Activated CD8-positive, alpha-beta memory T cell treated with anti-CD3 and anti-CD28 coated beads, Interleukin-2, amount 10 ng/mL, durations not matched to agents 7 days and 5 days (primary cell): ENCODE data around the gene BASP1. TPM values are rescaled to one million over a fixed set of nuclear protein-coding genes. Genes with fewer than 3 reads are reported as not detected.
"Not testable (repeated sequence)": the region's sequence is repeated elsewhere in the genome, so short reads cannot be mapped to it uniquely, and the experiment has no call there.

ENCODE experiments used
- ATAC-seq: fragments of 150-1000 bp; cut with Tn5 transposase; one replicate; pipeline ENCODE4 v1.10.0; 2021; ENCODE audit warnings: moderate library complexity
- CTCF ChIA-PET: fragments of 350-600 bp; sonication (Branson Sonifier 250); formaldehyde crosslinking; loops from one replicate; lab custom pipeline; 2021; ENCODE audit warnings: antibody characterized with exemption; lab: Charles Lee
- DNase-seq: peaks from one replicate; pipeline ENCODE4 v3.0.0-alpha.2; 2020
- H3K27ac Mint-ChIP-seq: one replicate; pipeline ENCODE4 v1.8.0; 2021; ENCODE audit warnings: mild to moderate bottlenecking, mixed read lengths
- H3K27me3 Mint-ChIP-seq: one replicate; pipeline ENCODE4 v1.8.0; 2021; ENCODE audit warnings: mixed read lengths
- H3K36me3 Mint-ChIP-seq: one replicate; pipeline ENCODE4 v1.8.0; 2021; ENCODE audit warnings: mild to moderate bottlenecking, mixed read lengths
- H3K4me1 Mint-ChIP-seq: one replicate; pipeline ENCODE4 v1.8.0; 2021; ENCODE audit warnings: mixed read lengths
- H3K4me3 Mint-ChIP-seq: one replicate; pipeline ENCODE4 v1.8.0; 2021; ENCODE audit warnings: mild to moderate bottlenecking, moderate library complexity, mixed read lengths
- H3K9me3 Mint-ChIP-seq: one replicate; pipeline ENCODE4 v1.8.0; 2022; ENCODE audit warnings: low read depth, mixed read lengths
- total RNA-seq, 2 experiments: library from RNA; stranded (reverse); gene quantifications; one replicate each; pipeline ENCODE4 v1.2.3, GENCODE V29; 2021

The BASP1 gene
- total RNA-seq, 2 experiments from 2014 or later, result 0.75 TPM; not detected in 1

- DNase-seq (no peak), ATAC-seq (no peak)
- H3K27ac Mint-ChIP-seq, result no peak overlapping the region
- no peaks in the 10 kb centered on the region for H3K9me3 Mint-ChIP-seq
- H3K36me3 Mint-ChIP-seq, result no peaks in the 10 kb centered on the region
- H3K4me3 Mint-ChIP-seq, result no peak overlapping the region
- no peaks in the 10 kb centered on the region for H3K4me1 Mint-ChIP-seq
- H3K27me3 Mint-ChIP-seq, result no peaks in the 10 kb centered on the region
- CTCF ChIA-PET, result no interaction called here
Observed at GRCh38 chr5:17235731-17236330, 18.4 kb downstream of the BASP1 start.

GRCh38 chr5:17238521-17239041, 21.1 kb downstream of the BASP1 start:
- no peak for DNase-seq
- H3K36me3 Mint-ChIP-seq, result no peaks in the 10 kb centered on the region
- H3K9me3 Mint-ChIP-seq, result no peaks in the 10 kb centered on the region
- H3K27ac Mint-ChIP-seq, result no peak overlapping the region
- no peaks in the 10 kb centered on the region for H3K27me3 Mint-ChIP-seq
- no peak overlapping the region for H3K4me3 Mint-ChIP-seq
- CTCF ChIA-PET, result no interaction called here
- no peak for ATAC-seq
- no peaks in the 10 kb centered on the region for H3K4me1 Mint-ChIP-seq

GRCh38 chr5:17239953-17240352, 22.5 kb downstream of the BASP1 start:
- no peak overlapping the region for H3K27ac Mint-ChIP-seq
- H3K36me3 Mint-ChIP-seq, result no peaks in the 10 kb centered on the region
- no peaks in the 10 kb centered on the region for H3K9me3 Mint-ChIP-seq
- H3K4me1 Mint-ChIP-seq, result no peaks in the 10 kb centered on the region
- ATAC-seq (no peak), DNase-seq (no peak)
- no peak overlapping the region for H3K4me3 Mint-ChIP-seq
- H3K27me3 Mint-ChIP-seq, result no peaks in the 10 kb centered on the region
- CTCF ChIA-PET, result no interaction called here

- H3K4me3 Mint-ChIP-seq, result no peak overlapping the region
- H3K27me3 Mint-ChIP-seq, result no peaks in the 10 kb centered on the region
- H3K36me3 Mint-ChIP-seq, result no peaks in the 10 kb centered on the region
- no peaks in the 10 kb centered on the region for H3K4me1 Mint-ChIP-seq
- no peaks in the 10 kb centered on the region for H3K9me3 Mint-ChIP-seq
- CTCF ChIA-PET, result interaction anchor here (0.7 kb wide), 1 partner anchor 890 kb away, joined by 3 read pairs; no protein-coding TSS in a partner anchor
- ATAC-seq, result no peak
- no peak for DNase-seq
- no peak overlapping the region for H3K27ac Mint-ChIP-seq
Observed at GRCh38 chr5:17240487-17240886, 23.1 kb downstream of the BASP1 start.

GRCh38 chr5:17241635-17242034, 24.2 kb downstream of the BASP1 start:
- DNase-seq (no peak), ATAC-seq (no peak)
- Mint-ChIP-seq H3K4me3 (no peak overlapping the region), H3K27me3 (no peaks in the 10 kb centered on the region), H3K4me1 (no peaks in the 10 kb centered on the region), H3K9me3 (no peaks in the 10 kb centered on the region), H3K27ac (no peak overlapping the region), H3K36me3 (no peaks in the 10 kb centered on the region)
- CTCF ChIA-PET, result no interaction called here

GRCh38 chr5:17243287-17244063, 26.0 kb downstream of the BASP1 start:
- no peak overlapping the region for H3K27ac Mint-ChIP-seq
- CTCF ChIA-PET, result no interaction called here
- H3K4me3 Mint-ChIP-seq, result no peak overlapping the region
- H3K27me3 Mint-ChIP-seq, result no peaks in the 10 kb centered on the region
- ATAC-seq (no peak), DNase-seq (no peak)
- H3K4me1 Mint-ChIP-seq, result no peaks in the 10 kb centered on the region
- no peaks in the 10 kb centered on the region for H3K36me3 Mint-ChIP-seq
- H3K9me3 Mint-ChIP-seq, result no peaks in the 10 kb centered on the region

- DNase-seq, result no peak
- CTCF ChIA-PET, result no interaction called here
- H3K36me3 Mint-ChIP-seq, result no peaks in the 10 kb centered on the region
- H3K27me3 Mint-ChIP-seq, result no peaks in the 10 kb centered on the region
- no peaks in the 10 kb centered on the region for H3K9me3 Mint-ChIP-seq
- H3K4me3 Mint-ChIP-seq, result no peak overlapping the region
- H3K27ac Mint-ChIP-seq, result no peak overlapping the region
- no peaks in the 10 kb centered on the region for H3K4me1 Mint-ChIP-seq
- ATAC-seq, result no peak
Observed at GRCh38 chr5:17249029-17249634, 31.7 kb downstream of the BASP1 start.

- CTCF ChIA-PET, DNase-seq, H3K27me3 Mint-ChIP-seq, H3K4me3 Mint-ChIP-seq, H3K4me1 Mint-ChIP-seq, ATAC-seq, H3K27ac Mint-ChIP-seq, H3K36me3 Mint-ChIP-seq, H3K9me3 Mint-ChIP-seq: not testable (repeated sequence)
Observed at GRCh38 chr5:17249841-17250240, 32.4 kb downstream of the BASP1 start.

- no peaks in the 10 kb centered on the region for H3K27me3 Mint-ChIP-seq
- DNase-seq (no peak), ATAC-seq (no peak)
- H3K36me3 Mint-ChIP-seq, result no peaks in the 10 kb centered on the region
- H3K4me1 Mint-ChIP-seq, result no peaks in the 10 kb centered on the region
- CTCF ChIA-PET, result no interaction called here
- H3K4me3 Mint-ChIP-seq, result no peak overlapping the region
- H3K27ac Mint-ChIP-seq, result no peak overlapping the region
- no peaks in the 10 kb centered on the region for H3K9me3 Mint-ChIP-seq
Observed at GRCh38 chr5:17252543-17252942, 35.1 kb downstream of the BASP1 start.

GRCh38 chr5:17255471-17256021, 38.1 kb downstream of the BASP1 start:
- Mint-ChIP-seq H3K27me3 (no peaks in the 10 kb centered on the region), H3K4me1 (no peaks in the 10 kb centered on the region), H3K27ac (no peak overlapping the region), H3K4me3 (no peak overlapping the region), H3K36me3 (no peaks in the 10 kb centered on the region), H3K9me3 (no peaks in the 10 kb centered on the region)
- ATAC-seq, result no peak
- CTCF ChIA-PET, result no interaction called here
- no peak for DNase-seq

GRCh38 chr5:17256171-17256570, 38.7 kb downstream of the BASP1 start:
- no peaks in the 10 kb centered on the region for H3K36me3 Mint-ChIP-seq
- H3K4me1 Mint-ChIP-seq, result no peaks in the 10 kb centered on the region
- H3K4me3 Mint-ChIP-seq, result no peak overlapping the region
- CTCF ChIA-PET, result no interaction called here
- H3K27ac Mint-ChIP-seq, result no peak overlapping the region
- H3K9me3 Mint-ChIP-seq, result no peaks in the 10 kb centered on the region
- DNase-seq, result no peak
- ATAC-seq, result no peak
- H3K27me3 Mint-ChIP-seq, result no peaks in the 10 kb centered on the region

- Mint-ChIP-seq H3K27ac (no peak overlapping the region), H3K4me1 (no peaks in the 10 kb centered on the region), H3K36me3 (no peaks in the 10 kb centered on the region), H3K4me3 (no peak overlapping the region), H3K9me3 (no peaks in the 10 kb centered on the region), H3K27me3 (no peaks in the 10 kb centered on the region)
- DNase-seq (no peak), ATAC-seq (no peak)
- CTCF ChIA-PET, result no interaction called here
Observed at GRCh38 chr5:17256839-17257238, 39.4 kb downstream of the BASP1 start.

- DNase-seq (no peak), ATAC-seq (no peak)
- H3K9me3 Mint-ChIP-seq, result peaks cover 3% of the 10 kb centered on the region
- no peak overlapping the region for H3K27ac Mint-ChIP-seq
- CTCF ChIA-PET, result no interaction called here
- no peaks in the 10 kb centered on the region for H3K36me3 Mint-ChIP-seq
- no peaks in the 10 kb centered on the region for H3K27me3 Mint-ChIP-seq
- no peaks in the 10 kb centered on the region for H3K4me1 Mint-ChIP-seq
- H3K4me3 Mint-ChIP-seq, result no peak overlapping the region
Observed at GRCh38 chr5:17257705-17258273, 40.4 kb downstream of the BASP1 start.
